Mesothelial cell of epicardium (in vitro differentiated cells): ENCODE results near the gene ARHGAP25. TPM values are rescaled to one million over a fixed set of nuclear protein-coding genes. Genes with fewer than 3 reads are reported as not detected.

Experiments
- DNase-seq, 2 experiments: peaks; one replicate each; pipeline ENCODE4 v3.0.0; 2021; ENCODE audit warnings: low spot score in 2 of 2; ENCODE audit not compliant: unreplicated experiment in 2 of 2
- H3K27ac Mint-ChIP-seq: 2 replicates; pipeline ENCODE4 v1.8.0; 2021; ENCODE audit warnings: mixed read lengths
- H3K27me3 Mint-ChIP-seq: 2 replicates; pipeline ENCODE4 v1.8.0; 2021; ENCODE audit warnings: low read depth, mixed read lengths
- H3K36me3 Mint-ChIP-seq: 2 replicates; pipeline ENCODE4 v1.8.0; 2021; ENCODE audit warnings: mixed read lengths
- H3K4me1 Mint-ChIP-seq: 2 replicates; pipeline ENCODE4 v1.8.0; 2021; ENCODE audit warnings: mixed read lengths
- H3K4me3 Mint-ChIP-seq: 2 replicates; pipeline ENCODE4 v1.8.0; 2021; ENCODE audit warnings: mild to moderate bottlenecking, moderate library complexity, mixed read lengths
- H3K9me3 Mint-ChIP-seq: 2 replicates; pipeline ENCODE4 v1.8.0; 2021; ENCODE audit warnings: mixed read lengths
- total RNA-seq: library from RNA; stranded (reverse); gene quantifications from 3 replicates; pipeline ENCODE4 v1.2.1, GENCODE V29; 2021
- TF ChIP-seq, protein P1 (sequence below): fragments of 200-600 bp; sonication (generic); IDR thresholded peaks from one replicate; pipeline ENCODE4 v1.5.0; 2021; ENCODE audit warnings: antibody characterized with exemption; ENCODE audit not compliant: unreplicated experiment

Gene ARHGAP25
- total RNA-seq, 1 donor from 2014 or later, result 1.4 TPM

DNA sequence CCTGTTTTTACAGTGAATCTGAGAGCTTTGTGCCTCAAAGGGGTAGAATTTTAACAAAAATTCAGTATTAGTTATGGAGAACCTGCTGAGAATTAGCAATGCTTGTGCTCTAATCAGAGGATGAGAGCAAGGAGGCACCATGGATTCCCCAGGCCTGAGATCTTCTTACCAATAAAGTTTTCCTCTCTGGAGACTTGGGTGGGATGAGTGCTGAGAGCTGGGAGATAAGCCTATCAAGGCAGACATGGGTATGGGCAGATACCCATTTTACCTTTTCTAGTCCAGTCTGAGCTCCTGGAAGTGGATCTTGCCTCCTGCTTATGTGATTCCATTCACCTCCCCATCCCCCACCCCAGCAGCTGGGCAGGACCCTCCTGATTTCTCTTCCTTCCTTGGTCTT, 82.7 kb downstream of the ARHGAP25 start:
- Mint-ChIP-seq H3K4me3 (no peak overlapping the region), H3K4me1 (peaks cover 4% of the 10 kb centered on the region), H3K27me3 (no peaks in the 10 kb centered on the region), H3K36me3 (no peaks in the 10 kb centered on the region), H3K9me3 (no peaks in the 10 kb centered on the region), H3K27ac (no peak overlapping the region)
- no peak for DNase-seq
- TF ChIP-seq, protein P1, sequence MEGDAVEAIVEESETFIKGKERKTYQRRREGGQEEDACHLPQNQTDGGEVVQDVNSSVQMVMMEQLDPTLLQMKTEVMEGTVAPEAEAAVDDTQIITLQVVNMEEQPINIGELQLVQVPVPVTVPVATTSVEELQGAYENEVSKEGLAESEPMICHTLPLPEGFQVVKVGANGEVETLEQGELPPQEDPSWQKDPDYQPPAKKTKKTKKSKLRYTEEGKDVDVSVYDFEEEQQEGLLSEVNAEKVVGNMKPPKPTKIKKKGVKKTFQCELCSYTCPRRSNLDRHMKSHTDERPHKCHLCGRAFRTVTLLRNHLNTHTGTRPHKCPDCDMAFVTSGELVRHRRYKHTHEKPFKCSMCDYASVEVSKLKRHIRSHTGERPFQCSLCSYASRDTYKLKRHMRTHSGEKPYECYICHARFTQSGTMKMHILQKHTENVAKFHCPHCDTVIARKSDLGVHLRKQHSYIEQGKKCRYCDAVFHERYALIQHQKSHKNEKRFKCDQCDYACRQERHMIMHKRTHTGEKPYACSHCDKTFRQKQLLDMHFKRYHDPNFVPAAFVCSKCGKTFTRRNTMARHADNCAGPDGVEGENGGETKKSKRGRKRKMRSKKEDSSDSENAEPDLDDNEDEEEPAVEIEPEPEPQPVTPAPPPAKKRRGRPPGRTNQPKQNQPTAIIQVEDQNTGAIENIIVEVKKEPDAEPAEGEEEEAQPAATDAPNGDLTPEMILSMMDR, result no peak

DNA sequence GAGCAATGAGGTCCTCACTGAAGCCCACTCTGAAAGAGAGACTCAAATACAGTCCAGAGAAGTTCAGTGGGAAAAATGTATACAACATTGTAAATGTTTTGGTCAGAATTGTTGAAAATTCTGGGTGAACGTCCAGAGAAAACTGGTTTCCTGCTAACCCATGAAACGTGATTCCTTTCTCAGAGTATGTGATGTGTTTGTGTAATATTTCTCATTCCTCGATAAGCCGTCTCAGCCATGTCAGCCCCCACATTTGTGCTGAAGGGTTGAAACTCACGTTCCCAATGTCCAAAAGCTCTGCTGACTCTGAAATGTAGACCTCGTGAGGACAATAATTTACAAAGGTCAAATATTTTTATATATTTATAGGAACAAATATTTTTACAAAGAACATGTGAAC, 84.9 kb downstream of the ARHGAP25 start:
- no peak for DNase-seq
- Mint-ChIP-seq H3K9me3 (no peaks in the 10 kb centered on the region), H3K27me3 (no peaks in the 10 kb centered on the region), H3K4me3 (no peak overlapping the region), H3K27ac (no peak overlapping the region), H3K4me1 (peaks cover 4% of the 10 kb centered on the region), H3K36me3 (no peaks in the 10 kb centered on the region)
- TF ChIP-seq, protein P1, result no peak

DNA sequence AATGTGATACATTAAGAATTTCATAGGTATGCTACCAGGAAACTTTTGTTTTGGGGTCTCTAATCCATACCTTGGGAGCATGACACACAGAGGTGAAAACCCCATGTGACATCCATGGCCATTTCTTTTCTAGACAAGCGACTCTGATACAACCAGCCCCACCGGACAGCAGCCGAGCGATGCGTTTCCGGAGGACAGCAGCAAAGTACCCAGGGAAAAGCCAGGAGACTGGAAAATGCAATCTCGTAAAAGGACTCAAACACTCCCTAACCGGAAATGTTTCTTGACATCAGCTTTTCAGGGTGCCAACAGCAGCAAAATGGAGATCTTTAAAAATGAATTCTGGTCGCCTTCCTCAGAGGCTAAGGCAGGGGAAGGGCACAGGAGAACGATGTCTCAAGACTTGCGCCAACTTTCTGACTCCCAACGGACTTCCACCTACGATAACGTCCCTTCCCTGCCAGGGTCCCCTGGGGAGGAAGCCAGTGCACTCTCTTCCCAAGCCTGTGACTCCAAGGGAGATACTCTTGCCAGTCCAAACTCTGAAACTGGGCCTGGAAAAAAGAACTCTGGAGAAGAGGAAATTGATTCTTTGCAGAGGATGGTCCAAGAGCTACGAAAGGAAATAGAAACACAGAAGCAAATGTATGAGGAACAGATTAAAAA, 87.7 kb downstream of the ARHGAP25 start:
- H3K36me3 Mint-ChIP-seq, result no peaks in the 10 kb centered on the region
- no peaks in the 10 kb centered on the region for H3K4me1 Mint-ChIP-seq
- H3K27ac Mint-ChIP-seq, result no peak overlapping the region
- H3K4me3 Mint-ChIP-seq, result no peak overlapping the region
- no peaks in the 10 kb centered on the region for H3K27me3 Mint-ChIP-seq
- DNase-seq, result no peak
- no peaks in the 10 kb centered on the region for H3K9me3 Mint-ChIP-seq
- TF ChIP-seq, protein P1, result no peak

DNA sequence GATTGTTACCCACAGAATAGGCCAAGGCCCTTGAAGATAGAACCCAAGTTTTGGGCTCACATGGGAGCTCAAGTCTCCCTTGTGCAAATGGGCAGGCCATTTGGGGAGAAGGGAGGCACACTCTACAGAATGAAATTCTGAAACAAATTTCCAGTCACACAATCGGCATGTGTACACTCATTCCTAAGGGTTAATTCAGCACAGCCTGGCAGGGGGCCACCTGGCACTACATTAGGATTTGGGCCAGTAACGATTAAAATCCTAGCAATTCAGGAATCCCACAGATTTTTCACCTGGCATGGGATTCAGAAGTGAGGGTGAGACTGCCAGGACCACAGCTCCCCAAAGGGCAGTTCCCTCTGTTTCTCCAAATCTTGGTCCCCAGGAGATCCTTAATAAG, 90.2 kb downstream of the ARHGAP25 start:
- Mint-ChIP-seq H3K4me1 (peaks cover 23% of the 10 kb centered on the region), H3K36me3 (no peaks in the 10 kb centered on the region), H3K27ac (no peak overlapping the region), H3K27me3 (no peaks in the 10 kb centered on the region), H3K4me3 (no peak overlapping the region), H3K9me3 (no peaks in the 10 kb centered on the region)
- DNase-seq, result no peak
- TF ChIP-seq, protein P1, result no peak

DNA sequence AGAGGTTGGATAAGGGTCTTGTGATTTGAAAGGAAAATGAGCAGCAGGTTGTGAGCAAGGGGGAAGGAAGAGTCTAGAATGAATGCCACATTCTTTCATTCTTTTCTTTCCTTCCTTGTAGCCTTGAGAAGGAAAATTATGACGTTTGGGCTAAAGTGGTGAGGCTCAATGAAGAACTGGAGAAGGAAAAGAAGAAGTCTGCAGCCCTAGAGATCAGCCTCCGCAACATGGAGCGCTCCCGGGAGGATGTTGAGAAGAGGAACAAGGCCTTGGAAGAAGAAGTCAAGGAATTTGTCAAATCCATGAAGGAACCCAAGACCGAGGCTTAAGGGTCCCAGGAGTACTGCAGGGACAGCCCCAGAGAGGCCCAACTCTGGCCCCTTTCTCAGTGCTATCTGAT, 91.3 kb downstream of the ARHGAP25 start:
- no peaks in the 10 kb centered on the region for H3K36me3 Mint-ChIP-seq
- H3K4me1 Mint-ChIP-seq, result peaks cover 23% of the 10 kb centered on the region
- H3K27me3 Mint-ChIP-seq, result no peaks in the 10 kb centered on the region
- H3K9me3 Mint-ChIP-seq, result no peaks in the 10 kb centered on the region
- no peak for DNase-seq
- TF ChIP-seq, protein P1, result no peak
- H3K27ac Mint-ChIP-seq, result no peak overlapping the region
- H3K4me3 Mint-ChIP-seq, result no peak overlapping the region
